Measurements from ENCODE around the gene EPB41L4A.
"Not testable (repeated sequence)": the region's sequence is repeated elsewhere in the genome, so short reads cannot be mapped to it uniquely, and the experiment has no call there.

The EPB41L4A gene, protein sequence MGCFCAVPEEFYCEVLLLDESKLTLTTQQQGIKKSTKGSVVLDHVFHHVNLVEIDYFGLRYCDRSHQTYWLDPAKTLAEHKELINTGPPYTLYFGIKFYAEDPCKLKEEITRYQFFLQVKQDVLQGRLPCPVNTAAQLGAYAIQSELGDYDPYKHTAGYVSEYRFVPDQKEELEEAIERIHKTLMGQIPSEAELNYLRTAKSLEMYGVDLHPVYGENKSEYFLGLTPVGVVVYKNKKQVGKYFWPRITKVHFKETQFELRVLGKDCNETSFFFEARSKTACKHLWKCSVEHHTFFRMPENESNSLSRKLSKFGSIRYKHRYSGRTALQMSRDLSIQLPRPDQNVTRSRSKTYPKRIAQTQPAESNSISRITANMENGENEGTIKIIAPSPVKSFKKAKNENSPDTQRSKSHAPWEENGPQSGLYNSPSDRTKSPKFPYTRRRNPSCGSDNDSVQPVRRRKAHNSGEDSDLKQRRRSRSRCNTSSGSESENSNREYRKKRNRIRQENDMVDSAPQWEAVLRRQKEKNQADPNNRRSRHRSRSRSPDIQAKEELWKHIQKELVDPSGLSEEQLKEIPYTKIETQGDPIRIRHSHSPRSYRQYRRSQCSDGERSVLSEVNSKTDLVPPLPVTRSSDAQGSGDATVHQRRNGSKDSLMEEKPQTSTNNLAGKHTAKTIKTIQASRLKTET

DNA sequence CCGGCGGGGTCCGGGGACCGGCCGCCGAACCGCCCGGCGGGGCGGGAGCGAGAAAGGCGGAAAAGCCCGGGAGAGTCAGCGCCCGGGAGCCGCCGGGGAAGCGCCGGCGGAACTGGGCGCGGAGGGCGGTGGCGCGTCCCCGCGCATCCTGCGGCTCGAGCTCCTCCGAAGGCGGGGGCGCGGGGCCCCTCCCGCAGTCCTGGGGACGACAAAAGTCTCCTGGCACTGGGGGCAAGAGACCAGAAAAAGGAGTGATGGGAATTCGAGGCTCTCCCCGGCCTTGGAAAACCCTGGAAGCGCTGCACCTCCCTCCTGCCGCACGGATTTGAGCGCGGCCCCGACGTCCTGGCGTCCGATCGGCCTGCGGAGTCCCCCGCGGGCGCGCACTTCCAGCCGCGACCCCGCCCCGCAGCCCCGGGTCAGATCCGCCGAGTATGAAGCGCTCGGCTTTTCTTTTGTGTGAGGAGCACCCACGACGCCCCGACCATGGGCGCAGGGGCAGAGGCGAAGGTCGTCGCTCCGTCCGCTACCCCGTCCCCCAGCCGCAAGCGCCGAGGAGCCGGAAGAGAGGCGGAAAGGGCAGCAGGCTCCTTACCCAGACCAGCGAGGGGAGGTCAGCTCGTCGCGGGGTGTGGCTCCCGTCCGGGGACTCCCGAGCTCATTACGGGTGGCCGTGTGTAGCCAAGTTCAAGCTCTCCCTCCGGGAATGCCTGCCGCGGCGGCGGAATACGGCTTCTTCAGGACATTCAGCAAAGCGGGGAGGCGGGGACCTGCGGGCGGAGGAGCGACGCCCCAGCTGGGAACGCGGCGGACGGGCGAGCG, at the start of gene EPB41L4A:
Gene EPB41L4A, minus strand, starts transcription at position 114 of the 822 bp plus-strand sequence. CDS start 238 bp downstream, outside the sequence.
- DNase-seq = no peak

DNA sequence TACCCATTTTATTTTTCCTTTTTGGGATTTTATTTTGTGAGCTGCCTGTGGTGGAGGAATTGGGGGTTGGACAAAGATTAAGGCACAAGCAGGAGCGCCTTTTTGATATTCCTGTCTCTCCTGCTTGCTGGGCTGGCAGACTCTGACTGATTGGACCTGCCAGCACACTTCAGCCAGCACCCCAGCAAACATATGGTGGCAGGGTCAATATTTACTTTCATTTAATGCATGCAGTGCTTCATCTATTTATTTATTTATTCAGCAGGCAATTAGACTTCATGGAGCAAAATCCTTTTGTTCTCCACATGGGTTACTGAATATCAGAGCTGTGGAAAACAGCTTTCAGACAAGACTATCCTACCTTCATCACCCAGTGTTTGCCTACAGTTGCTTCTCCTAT, 48.4 kb upstream of the EPB41L4A start:
- DNase-seq = no peak

DNA sequence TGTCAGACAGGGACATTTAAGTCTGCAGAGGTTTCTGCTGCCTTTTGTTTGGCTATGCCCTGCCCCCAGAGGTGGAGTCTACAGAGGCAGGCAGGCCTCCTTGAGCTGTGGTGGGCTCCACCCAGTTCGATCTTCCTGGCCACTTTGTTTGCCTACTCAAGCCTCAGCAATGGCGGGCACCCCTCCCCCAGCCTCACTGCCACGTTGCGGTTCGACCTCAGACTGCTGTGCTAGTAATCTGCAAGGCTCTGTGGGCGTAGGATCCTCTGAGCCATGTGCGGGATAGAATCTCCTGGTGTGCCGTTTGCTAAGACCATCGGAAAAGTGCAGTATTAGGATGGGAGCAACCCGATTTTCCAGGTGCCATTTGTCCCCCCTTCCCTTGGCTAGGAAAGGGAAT, 47.2 kb upstream of the EPB41L4A start:
- DNase-seq = not testable (repeated sequence)

DNA sequence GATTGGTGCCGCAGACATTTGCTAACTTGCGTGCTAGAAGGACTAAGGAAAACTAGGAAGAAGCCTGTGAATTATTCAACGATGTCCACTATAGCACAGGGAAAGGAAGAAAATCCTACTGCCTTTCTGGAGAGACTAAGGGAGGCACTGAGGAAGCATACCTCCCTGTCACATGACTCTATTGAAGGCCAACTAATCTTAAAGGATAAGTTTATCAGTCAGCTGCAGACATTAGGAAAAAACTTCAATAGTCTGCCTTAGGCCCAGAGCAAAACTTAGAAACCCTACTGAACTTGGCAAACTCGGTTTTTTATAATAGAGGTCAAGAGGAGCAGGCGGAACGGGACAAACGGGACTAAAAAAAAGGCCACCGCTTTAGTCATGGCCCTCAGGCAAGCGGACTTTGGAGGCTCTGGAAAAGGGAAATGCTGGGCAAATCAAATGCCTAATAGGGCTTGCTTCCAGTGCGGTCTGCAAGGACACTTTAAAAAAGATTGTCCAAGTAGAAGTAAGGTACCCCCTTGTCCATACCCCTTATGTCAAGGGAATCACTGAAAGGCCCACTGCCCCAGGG, 28.2 kb upstream of the EPB41L4A start:
- not testable (repeated sequence) for DNase-seq

DNA sequence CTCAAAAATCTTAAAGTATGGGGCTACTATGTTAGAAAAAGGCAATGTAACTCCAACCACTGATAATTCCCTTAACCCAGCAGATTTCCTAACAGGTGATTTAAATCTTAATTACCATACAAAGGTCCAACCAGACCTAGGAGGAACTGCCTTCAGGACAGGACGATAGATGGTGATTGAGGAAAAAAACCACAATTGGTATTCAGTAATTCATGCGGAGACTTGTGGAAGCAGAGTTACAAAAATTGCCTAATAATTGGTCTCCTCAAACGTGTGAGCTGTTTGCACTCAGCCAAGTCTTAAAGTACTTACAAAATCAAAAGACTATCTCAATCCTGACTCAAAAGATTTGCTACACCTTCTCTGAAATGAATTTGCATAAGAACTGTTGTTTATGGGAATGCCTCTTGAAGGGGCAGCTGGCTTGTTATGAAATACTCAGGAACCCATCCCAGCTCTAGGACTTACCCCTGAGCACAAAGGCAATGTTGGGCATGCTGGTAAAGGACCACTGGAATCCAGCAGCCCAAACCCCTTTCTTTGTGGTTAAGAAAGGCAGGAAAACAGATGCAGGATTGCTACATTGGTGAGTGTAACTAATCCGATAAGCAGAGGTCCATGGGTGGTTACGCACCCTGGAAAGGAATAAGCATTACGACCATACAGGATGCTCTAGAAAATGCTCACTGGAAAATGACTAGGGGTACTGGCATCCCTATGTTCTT, 26.7 kb upstream of the EPB41L4A start:
- DNase-seq = no peak

DNA sequence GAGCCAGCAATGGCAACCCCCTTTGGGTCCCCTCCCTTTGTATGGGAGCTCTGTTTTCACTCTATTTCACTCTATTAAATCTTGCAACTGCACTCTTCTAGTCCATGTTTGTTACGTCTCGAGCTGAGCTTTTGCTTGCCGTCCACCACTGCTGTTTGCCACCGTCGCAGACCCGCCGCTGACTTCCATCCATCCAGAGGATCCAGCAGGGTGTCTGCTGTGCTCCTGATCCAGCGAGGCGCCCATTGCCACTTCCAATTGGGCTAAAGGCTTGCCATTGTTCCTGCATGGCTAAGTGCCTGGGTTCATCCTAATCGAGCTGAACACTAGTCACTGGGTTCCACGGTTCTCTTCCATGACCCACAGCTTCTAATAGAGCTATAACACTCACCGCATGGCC, 24.9 kb upstream of the EPB41L4A start:
- not testable (repeated sequence) for DNase-seq

DNA sequence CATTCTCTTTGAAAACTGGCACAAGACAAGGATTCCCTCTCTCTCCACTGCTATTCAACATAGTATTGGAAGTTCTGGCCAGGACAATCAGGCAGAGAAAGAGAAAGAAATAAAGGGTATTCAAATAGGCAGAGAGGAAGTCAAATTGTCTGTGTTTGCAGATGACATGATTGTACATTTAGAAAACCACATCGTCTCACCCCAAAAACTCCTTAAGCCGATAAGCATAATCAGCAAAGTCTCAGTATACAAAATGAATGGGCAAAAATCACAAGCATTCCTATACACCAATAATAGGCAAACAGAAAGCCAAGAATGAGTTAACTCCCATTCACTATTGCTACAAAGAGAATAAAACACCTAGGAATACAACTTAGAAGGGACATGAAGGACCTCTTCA, 21.0 kb upstream of the EPB41L4A start:
- no peak for DNase-seq

DNA sequence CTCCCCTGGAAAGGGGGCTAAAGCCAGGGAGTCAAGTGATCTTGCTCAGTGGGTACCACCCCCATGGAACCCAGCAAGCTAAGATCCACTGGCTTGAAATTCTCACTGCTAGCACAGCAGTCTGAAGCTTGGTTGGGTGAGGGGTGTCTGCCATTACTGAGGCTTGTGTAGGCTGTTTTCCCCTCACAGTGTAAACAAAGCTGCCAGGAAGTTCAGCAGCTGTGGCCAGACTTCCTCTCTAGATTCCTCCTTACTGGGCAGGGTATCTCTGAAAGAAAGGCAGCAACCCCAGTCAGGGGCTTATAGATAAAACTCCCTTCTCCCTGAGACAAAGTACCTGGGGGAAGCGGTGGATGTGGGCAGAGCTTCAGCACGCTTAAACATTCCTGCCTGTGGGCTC, 17.1 kb upstream of the EPB41L4A start:
- no peak for DNase-seq

DNA sequence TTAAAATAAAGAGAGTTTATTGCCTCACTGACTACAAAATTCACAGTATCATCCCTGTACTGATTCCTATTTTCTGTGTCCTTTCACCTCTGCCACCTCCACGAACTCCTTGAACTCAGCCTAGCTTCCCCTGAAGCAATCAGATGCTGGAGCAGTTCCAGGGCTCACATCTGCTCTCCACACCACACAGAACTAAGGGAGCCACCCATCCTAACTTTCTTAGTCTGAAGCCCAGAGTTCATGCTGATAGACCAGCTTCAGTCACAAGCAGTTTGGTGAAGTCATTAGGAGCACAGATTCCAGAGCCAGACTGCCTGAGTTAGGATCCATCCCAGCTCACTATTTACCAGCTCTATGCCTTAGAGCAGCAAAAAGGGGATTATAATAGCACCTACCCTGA, 15.6 kb upstream of the EPB41L4A start:
- DNase-seq = no peak

DNA sequence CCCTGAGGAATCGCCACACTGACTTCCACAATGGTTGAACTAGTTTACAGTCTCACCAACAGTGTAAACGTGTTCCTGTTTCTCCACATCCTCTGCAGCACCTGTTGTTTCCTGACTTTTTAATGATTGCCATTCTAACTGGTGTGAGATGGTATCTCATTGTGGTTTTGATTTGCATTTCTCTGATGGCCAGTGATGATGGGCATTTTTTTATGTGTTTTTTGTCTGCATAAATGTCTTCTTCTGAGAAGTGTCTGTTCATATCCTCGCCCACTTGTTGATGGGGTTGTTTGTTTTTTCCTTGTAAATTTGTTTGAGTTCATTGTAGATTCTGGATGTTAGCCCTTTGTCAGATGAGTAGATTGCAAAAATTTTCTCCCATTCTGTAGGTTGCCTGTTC, 7.1 kb upstream of the EPB41L4A start:
- not testable (repeated sequence) for DNase-seq

DNA sequence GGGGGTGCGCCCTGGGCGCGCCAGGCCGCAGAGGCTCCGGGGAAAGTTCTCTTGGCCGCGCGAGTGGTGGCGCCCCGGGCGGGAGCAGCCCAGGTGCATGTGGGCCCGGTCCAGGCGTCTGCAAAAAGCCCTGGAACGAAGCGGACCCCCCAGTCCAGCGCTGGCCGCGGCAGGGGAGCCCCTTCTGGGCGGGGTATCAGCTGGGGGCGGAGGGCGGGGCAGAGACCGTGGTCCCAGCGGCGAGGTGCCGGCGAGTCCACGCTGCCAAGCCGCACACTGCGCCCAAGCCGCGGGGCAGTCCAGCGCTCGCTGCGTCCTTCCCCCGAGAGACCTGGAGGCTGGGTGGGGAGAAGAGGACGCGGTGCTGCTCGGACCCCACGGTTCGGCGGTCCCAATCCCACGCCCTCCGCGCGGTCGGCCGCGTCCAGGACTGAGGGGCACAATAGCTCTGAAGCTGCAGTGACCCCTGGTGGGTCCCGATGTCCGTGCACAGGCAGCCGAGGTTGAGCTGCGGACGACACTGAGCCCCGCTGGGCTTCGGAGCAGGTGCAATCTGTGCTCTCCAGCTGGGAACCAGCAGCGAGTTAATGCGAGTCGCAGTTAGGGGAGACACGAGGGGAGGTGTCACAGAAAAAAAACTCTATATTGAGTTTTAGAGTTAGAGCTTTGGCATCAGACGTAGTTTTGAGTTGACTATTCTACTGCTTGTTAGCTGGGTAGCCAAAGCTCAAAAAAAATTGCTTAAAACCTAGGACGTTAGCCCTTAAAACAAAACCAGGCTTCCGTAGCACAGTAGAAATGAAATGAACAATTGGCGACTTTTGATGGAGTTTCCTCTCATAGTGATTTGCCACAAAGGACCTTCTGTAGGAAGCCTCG, 1.1 kb upstream of the EPB41L4A start:
- peak; percentile 15 for DNase-seq

DNA sequence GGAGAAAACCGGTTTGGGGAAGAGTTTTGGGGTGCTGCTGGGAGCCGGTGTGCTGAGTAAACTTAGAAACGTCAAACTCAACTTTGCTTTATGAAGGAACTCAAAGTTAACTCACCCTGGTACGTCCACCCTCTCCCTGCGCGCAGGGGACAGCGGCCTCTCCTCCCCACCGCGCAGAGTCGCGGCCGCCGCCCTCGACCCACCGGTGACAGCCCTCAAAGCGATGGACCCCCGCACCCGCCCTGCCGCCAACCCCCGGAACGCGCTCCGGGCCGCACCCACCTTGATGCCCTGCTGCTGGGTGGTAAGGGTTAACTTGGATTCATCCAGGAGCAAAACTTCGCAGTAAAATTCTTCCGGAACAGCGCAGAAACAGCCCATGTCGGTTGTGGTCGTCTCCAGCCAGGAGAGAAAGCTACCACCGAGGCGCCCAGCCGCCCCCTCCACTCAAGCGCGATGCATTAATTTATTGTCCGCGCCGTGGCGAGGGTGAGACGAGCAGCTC, 366 bp downstream of the EPB41L4A start:
- no peak for DNase-seq

DNA sequence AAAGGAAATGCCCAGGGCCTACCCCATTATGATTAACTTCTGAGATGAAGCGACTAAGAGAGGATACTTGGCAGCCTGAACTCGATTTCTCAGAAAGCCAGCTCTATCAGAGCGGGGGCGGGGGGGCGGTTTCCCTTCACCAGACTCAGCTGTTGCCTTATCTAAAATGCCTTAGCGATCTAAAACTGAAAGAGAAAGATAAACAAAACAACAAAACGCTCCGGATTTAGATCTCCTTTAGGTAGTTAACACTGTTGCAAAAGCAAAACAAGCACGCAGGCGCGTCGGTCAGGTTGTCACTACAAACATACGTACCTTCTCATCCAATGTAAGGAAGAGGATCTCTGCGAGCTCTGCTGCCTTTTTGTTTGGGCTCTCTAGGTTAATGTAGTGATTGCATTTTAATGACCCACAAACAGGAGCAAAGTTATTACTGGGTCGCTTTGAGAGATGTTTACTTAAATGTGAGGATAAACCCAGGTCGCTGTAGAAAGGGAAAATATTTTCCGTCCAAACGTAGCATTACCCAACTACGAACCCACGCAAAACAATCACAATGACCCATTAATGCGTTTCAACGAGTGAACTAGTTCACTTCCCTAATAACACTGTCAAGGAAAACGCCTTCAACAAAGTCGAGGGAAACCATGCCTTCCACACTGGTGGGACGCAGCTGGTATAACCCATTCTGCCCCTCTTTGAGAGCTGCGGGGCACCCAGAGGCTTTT, 982 bp downstream of the EPB41L4A start:
- DNase-seq = peak; percentile 47

DNA sequence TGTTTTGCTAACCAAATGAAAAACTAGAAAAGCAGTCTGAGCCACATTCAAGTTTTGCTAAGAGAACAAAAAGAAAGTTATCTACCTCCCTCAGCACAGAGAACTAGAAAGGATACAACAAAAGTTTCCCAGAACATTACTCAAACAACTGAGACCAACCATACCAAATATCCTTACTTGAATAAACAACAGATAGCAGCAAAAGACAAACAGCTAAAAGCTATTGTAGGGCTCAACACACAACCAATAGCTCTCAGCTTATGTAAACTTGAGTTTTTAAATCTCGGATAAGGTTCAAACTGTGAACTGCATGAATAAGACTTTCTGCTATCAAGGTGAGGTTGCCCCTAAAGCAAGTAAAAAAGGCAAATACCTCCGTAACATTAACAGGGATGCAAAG, 3.5 kb downstream of the EPB41L4A start:
- DNase-seq = no peak

DNA sequence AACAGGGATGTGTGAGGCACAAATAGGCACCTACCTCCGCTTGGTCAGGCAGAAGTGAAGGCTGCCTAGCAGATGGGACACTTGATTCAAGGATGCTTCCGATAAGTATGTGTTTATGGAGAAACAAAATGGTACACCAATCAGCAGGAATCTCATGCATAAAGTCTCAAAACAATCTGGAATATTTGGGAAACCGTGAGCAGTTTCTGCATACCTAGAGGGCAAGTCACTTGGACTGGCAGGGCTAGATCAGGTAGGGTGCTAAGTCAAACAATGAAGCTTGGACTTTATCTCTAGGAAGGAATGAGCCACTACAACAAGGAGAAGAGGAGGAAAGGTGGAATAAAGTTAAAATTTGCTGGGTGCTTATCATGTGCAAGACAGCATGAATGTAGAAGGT, 5.5 kb downstream of the EPB41L4A start:
- DNase-seq = no peak

DNA sequence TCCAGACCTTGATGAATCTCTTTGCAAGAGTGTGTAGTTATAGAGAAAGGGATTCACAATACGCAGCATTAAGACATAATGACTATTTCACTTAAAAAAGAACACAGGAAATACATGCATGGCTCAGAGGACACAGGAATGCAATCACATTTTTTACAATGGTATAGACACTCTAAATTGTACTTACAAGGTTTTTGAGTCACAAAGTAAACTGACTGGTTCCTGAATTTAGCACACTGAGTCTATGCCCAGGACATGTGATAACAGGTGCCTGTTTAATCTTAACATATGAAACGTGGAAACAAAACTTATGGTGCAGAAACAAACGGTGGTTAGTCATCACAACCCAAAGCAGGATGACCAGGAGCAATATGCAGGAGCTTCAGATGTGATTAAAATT, 6.7 kb downstream of the EPB41L4A start:
- no peak for DNase-seq

DNA sequence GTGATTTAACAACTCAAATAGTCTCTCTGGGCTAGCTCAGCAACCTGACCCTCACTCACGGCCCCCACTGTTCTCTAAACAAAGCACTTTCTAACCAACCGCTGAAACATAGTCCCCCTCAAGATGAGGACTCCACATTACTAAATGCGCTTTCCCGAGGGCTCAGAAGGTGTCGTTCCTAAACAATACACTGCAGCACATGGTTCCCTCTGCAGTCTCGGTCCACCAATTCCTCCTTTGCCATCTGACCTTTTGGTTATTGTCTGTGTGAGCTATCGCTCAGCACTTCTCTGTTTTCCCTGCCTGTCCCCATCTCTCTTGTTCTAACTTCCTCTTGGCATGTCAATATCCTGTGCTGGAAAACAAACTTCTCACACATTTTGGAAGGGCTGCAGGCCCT, 7.2 kb downstream of the EPB41L4A start:
- no peak for DNase-seq

DNA sequence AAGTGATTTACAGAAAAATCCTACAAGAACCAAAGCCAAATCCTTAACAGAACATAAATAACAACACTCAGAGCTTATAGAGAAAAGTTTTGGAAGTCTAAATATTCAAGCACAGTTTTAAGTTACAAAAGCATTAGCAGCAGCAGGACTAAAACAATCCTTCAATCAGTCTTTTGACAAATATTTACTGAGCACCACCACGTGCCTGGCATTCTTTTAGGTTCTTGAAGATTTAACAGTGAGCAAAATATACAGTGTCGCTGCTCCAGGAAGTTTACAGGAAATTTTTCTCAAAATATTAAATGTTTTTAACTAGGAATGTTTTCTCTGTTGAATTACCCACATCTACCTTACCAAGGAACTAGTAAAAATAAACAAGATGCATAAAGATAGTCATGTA, 11.4 kb downstream of the EPB41L4A start:
- no peak for DNase-seq

DNA sequence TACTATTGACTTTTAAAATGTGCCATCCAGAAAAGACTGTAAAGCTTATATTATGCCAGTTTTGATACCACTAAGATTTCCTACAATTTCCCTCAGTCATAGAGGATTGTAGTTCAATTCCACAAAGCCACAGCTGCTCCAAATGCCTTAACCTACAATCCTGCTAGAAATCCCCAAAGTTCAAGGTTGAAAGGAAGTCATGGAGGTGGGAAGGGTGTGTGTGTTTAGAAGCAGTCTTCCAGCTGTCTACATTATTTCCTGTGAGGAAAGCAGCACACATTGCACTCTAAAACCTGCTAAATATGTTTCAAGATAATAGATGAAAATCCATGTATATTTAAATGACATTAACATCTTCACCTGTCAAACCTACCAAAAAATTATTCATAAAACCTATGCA, 11.8 kb downstream of the EPB41L4A start:
- DNase-seq = no peak

DNA sequence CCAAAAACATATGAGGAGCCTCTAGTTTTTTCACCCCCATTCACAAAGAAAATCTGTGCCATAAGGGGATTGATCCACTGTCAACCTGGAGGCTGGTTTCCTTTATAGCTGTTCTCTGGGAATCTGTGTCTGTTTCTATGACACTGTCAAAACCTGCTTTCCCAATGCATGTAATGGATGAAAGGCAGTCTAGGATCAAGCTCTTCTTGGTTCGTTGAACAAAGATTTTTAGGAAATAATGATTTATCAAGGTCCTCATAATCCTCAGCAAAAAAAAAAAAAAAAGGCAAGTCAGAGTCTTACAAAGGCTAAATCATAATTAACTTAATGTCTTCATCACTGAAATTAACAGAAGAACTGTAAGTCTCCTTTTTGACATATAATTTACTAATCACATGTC, 16.0 kb downstream of the EPB41L4A start:
- no peak for DNase-seq

DNA sequence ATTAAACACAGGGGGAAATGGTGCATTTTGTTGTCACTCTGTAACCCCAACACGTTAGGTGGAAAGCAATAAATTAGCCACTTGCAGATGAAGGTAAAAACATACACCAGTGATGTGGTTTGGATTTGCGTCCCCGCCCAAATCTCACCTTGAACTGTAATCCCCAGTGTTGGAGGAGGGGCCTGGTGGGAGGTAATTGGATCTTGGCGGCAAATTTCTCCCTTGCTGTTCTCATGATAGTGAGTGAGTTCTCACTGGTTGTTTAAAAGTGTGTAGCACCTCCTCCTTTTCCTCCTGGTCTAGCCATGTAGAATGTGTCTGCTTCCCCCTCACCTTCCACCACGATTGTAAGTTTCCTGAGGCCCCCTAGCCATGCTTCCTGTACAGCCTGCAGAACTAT, 17.2 kb downstream of the EPB41L4A start:
- no peak for DNase-seq

Data from stimulated activated CD4-positive, alpha-beta T cell treated with anti-CD3 and anti-CD28 coated beads, Interleukin-4, amount 100 ng/mL, for 1 hour (primary cell).